B cell (primary cell): ENCODE data around the gene BIK. TPM values are rescaled to one million over a fixed set of nuclear protein-coding genes. Genes with fewer than 3 reads are reported as not detected.

Experiments used
- ATAC-seq: fragments of 200-7000 bp; cut with Tn5 transposase; one replicate; pipeline ENCODE4 v1.10.0; 2021; ENCODE audit warnings: low read depth, mild to moderate bottlenecking, moderate number of reproducible peaks, moderate library complexity
- CTCF ChIA-PET: fragments of 350-600 bp; sonication (Branson Sonifier 250); formaldehyde crosslinking; loops from one replicate; lab custom pipeline; 2021; ENCODE audit warnings: antibody characterized with exemption, inconsistent platforms; lab: Charles Lee
- POLR2A ChIA-PET: fragments of 350-600 bp; sonication (Branson Sonifier 250); formaldehyde crosslinking; loops from one replicate; lab custom pipeline; 2021; ENCODE audit warnings: antibody characterized with exemption; lab: Charles Lee
- DNase-seq: peaks from one replicate; pipeline ENCODE4 v3.0.0; 2013
- H2AFZ ChIP-seq: 2 replicates; pipeline ENCODE4 v1.6.1; 2012; ENCODE audit warnings: mild to moderate bottlenecking, low read depth, low read length; ENCODE audit not compliant: insufficient read depth, poor library complexity, severe bottlenecking
- H3K27ac ChIP-seq, 2 donors: 1 replicate in 1 of 2; 2 replicates in 1 of 2; pipeline ENCODE4 v1.5.1; 2012 to 2013; ENCODE audit warnings: low read length in 2 of 2, mild to moderate bottlenecking in 2 of 2, moderate library complexity in 1 of 2
- H3K27me3 ChIP-seq, 4 experiments: fragments of 200-600 bp in 1 of 4; sonication (generic) in 1 of 4; replicated peaks in 1 of 4; 1 replicate in 2 of 4; 2 replicates in 2 of 4; pipeline versions ENCODE4 v1.6.1 to v1.7.0; 2013 to 2016; ENCODE audit warnings: low read length in 3 of 4, mild to moderate bottlenecking in 2 of 4, mixed read lengths in 1 of 4, moderate library complexity in 1 of 4; ENCODE audit not compliant: insufficient read depth in 4 of 4, control insufficient read depth in 3 of 4; ENCODE audit errors: control extremely low read depth in 1 of 4
- H3K36me3 ChIP-seq, 2 experiments: replicated peaks in 1 of 2; 1 replicate in 1 of 2; 2 replicates in 1 of 2; pipeline versions ENCODE4 v1.6.1 to v1.7.1; 2013; ENCODE audit warnings: low read length in 1 of 2; ENCODE audit not compliant: insufficient read depth in 2 of 2, control insufficient read depth in 1 of 2; ENCODE audit errors: control extremely low read depth in 1 of 2, extremely low read depth in 1 of 2
- H3K4me1 ChIP-seq, 2 donors: fragments of 200-600 bp in 1 of 2; sonication (generic) in 1 of 2; 1 replicate in 1 of 2; 2 replicates in 1 of 2; pipeline versions ENCODE4 v1.5.1 to v1.6.1; 2013 to 2017; ENCODE audit warnings: low read length in 2 of 2; ENCODE audit not compliant: control insufficient read depth in 2 of 2, insufficient read depth in 2 of 2
- H3K4me2 ChIP-seq: replicated peaks from 2 replicates; pipeline ENCODE3; 2012; ENCODE audit warnings: mild to moderate bottlenecking, low read depth, low read length; ENCODE audit not compliant: poor library complexity, severe bottlenecking
- H3K4me3 ChIP-seq, 5 experiments: fragments of 200-600 bp in 1 of 5; sonication (generic) in 1 of 5; 1 replicate in 3 of 5; 2 replicates in 2 of 5; pipeline versions ENCODE4 v1.5.1 to v1.7.0; 2011 to 2016; ENCODE audit warnings: low read length in 4 of 5, mild to moderate bottlenecking in 4 of 5, low read depth in 2 of 5, control low read depth in 1 of 5, moderate library complexity in 1 of 5; ENCODE audit not compliant: insufficient read depth in 1 of 5; ENCODE audit errors: control extremely low read depth in 1 of 5, extremely low read depth in 1 of 5
- H3K79me2 ChIP-seq: fragments of 200-600 bp; sonication (generic); one replicate; pipeline ENCODE4 v1.6.0; 2016; ENCODE audit warnings: low read length; ENCODE audit not compliant: control insufficient read depth, insufficient read depth
- H3K9ac ChIP-seq: fragments of 200-600 bp; sonication (generic); 2 replicates; pipeline ENCODE4 v1.6.1; 2017; ENCODE audit warnings: mild to moderate bottlenecking, low read length, moderate library complexity
- H3K9me3 ChIP-seq, 3 donors: one replicate each; pipeline versions ENCODE4 v1.6.1 to v1.7.1; 2013; ENCODE audit warnings: low read length in 2 of 3; ENCODE audit not compliant: control insufficient read depth in 2 of 3, insufficient read depth in 1 of 3; ENCODE audit errors: control extremely low read depth in 1 of 3
- H4K20me1 ChIP-seq: 2 replicates; pipeline ENCODE4 v1.6.0; 2012; ENCODE audit warnings: mild to moderate bottlenecking, low read length; ENCODE audit not compliant: insufficient read depth, control insufficient read depth, poor library complexity, severe bottlenecking
- H3K27ac Mint-ChIP-seq: one replicate; pipeline ENCODE4 v1.8.0; 2021; ENCODE audit warnings: mixed read lengths
- H3K27me3 Mint-ChIP-seq: one replicate; pipeline ENCODE4 v1.8.0; 2021; ENCODE audit warnings: mixed read lengths
- H3K4me1 Mint-ChIP-seq: one replicate; pipeline ENCODE4 v1.8.0; 2021; ENCODE audit warnings: mixed read lengths
- H3K4me3 Mint-ChIP-seq: one replicate; pipeline ENCODE4 v1.8.0; 2021; ENCODE audit warnings: mixed read lengths
- H3K9me3 Mint-ChIP-seq: one replicate; pipeline ENCODE4 v1.8.0; 2022; ENCODE audit warnings: mixed read lengths; ENCODE audit not compliant: insufficient read depth
- EZH2 ChIP-seq: IDR thresholded peaks from 2 replicates; pipeline ENCODE4 v1.6.1; 2012; ENCODE audit warnings: borderline replicate concordance, low read depth, mild to moderate bottlenecking, moderate library complexity, low read length; ENCODE audit not compliant: insufficient read depth, poor library complexity, severe bottlenecking
- WGBS: methylation state at CpG from one replicate; pipeline ENCODE4 v1.1.5; 2013; ENCODE audit warnings: missing lambda C conversion rate; ENCODE audit not compliant: insufficient coverage; 5-methylcytosine and 5-hydroxymethylcytosine counted together
- intact Hi-C: fragments of 100-400 bp; cut with micrococcal nuclease; formaldehyde crosslinking; loops from one replicate; pipeline ENCODE4 v1.10.0; 2022
- polyA plus RNA-seq: library from polyadenylated mRNA; depleted of rRNA; stranded (reverse); fragments of >200 nt; gene quantifications from 2 replicates; pipeline ENCODE4 v1.2.3, GENCODE V29; 2012
- total RNA-seq, 2 donors: library from RNA; stranded (reverse); fragments of 120-200 nt in 1 of 2; gene quantifications; 1 replicate in 1 of 2; 2 replicates in 1 of 2; pipeline versions ENCODE4 v1.2.3 to v1.2.4, GENCODE V29; 2013 to 2022
- TF ChIP-seq, protein P1 (sequence below): fragments of 200-600 bp; IDR thresholded peaks from one replicate; pipeline ENCODE4 v1.8.0; 2022; ENCODE audit warnings: antibody characterized with exemption, mild to moderate bottlenecking

The BIK gene
- total and polyA plus RNA-seq, 2 donors (not counting 1 experiment from before 2014, with no cell fraction given): 1.3 to 2.7 TPM

DNA sequence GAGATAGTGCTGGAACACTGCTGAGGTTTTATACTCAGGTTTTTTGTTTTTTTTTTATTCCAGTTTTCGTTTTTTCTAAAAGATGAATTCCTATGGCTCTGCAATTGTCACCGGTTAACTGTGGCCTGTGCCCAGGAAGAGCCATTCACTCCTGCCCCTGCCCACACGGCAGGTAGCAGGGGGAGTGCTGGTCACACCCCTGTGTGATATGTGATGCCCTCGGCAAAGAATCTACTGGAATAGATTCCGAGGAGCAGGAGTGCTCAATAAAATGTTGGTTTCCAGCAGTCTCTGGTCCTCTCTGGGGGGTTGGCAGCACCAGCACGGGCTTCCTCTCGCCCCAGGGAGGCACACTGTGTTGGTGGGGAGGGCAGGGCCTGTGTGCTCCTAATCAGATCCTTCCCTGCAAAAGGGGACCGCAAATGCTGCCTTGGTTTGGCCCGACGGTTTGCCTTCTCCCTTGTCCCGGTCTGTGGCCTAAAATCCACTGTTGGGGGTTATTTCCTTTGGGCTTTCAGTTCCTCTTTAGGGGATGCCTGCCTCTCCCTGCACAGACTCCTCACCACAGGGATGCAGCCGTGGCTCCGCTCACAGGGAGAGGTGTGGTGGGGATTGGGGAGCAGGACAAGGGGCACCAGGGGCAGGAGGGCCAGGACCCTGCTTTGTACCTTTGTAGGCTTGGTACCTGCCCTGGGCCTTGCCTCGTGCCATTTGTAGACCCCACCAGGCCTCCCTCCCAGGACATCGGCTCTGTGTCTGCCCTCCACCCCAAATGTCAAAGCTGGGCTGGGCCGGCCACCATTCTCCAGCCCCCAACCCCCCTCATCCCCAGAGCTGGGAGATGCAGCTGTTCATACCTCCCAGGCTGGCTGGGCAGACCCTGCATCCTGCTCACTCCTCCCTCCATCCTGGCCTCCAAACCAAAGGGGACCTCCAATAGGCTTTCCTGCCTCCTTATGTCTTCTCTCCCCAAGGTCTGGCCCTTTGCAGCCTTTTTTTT lies 19.2 kb downstream of the BIK start:
- CTCF ChIA-PET: interaction anchor here (1.6 kb wide), 1 partner anchor 20 kb away, joined by 4 read pairs; the partner anchor contains the start of gene BIK
- Histone ChIP-seq H2AFZ (no peak overlapping the region), H3K27me3 (peaks cover 0 to 32% (median 11%) of the 10 kb centered on the region in 4 experiments), H3K4me2 (peak overlapping the region; percentile 14), H3K4me3 (no peak overlapping the region), H3K27ac (no peak overlapping the region), H3K36me3 (peaks cover 2 to 20% of the 10 kb centered on the region in 2 experiments), H3K9ac (no peak overlapping the region), H3K4me1 (peaks cover 24 to 29% of the 10 kb centered on the region in 2 donors), H3K79me2 (no peaks in the 10 kb centered on the region), H3K9me3 (peaks cover 0 to 9% (median 0%) of the 10 kb centered on the region in 3 donors), H4K20me1 (peaks cover 29% of the 10 kb centered on the region)
- H3K4me3 Mint-ChIP-seq: no peak overlapping the region
- no peak for TF ChIP-seq EZH2
- TF ChIP-seq, protein P1, sequence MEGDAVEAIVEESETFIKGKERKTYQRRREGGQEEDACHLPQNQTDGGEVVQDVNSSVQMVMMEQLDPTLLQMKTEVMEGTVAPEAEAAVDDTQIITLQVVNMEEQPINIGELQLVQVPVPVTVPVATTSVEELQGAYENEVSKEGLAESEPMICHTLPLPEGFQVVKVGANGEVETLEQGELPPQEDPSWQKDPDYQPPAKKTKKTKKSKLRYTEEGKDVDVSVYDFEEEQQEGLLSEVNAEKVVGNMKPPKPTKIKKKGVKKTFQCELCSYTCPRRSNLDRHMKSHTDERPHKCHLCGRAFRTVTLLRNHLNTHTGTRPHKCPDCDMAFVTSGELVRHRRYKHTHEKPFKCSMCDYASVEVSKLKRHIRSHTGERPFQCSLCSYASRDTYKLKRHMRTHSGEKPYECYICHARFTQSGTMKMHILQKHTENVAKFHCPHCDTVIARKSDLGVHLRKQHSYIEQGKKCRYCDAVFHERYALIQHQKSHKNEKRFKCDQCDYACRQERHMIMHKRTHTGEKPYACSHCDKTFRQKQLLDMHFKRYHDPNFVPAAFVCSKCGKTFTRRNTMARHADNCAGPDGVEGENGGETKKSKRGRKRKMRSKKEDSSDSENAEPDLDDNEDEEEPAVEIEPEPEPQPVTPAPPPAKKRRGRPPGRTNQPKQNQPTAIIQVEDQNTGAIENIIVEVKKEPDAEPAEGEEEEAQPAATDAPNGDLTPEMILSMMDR: no peak
- no peak overlapping the region for H3K27ac Mint-ChIP-seq
- H3K27me3 Mint-ChIP-seq: no peaks in the 10 kb centered on the region
- intact Hi-C loops: loop anchor here (10.0 kb wide), 1 partner anchor 265 kb away; no protein-coding TSS in a partner anchor
- no peak for DNase-seq
- 59% methylated on average over 13 of the region's 16 CpGs for WGBS
- no peak for ATAC-seq
- POLR2A ChIA-PET: no interaction called here
- peaks cover 10% of the 10 kb centered on the region for H3K4me1 Mint-ChIP-seq
- no peaks in the 10 kb centered on the region for H3K9me3 Mint-ChIP-seq
